ENCODE results near the gene TEX19.

TEX19 gene

DNA sequence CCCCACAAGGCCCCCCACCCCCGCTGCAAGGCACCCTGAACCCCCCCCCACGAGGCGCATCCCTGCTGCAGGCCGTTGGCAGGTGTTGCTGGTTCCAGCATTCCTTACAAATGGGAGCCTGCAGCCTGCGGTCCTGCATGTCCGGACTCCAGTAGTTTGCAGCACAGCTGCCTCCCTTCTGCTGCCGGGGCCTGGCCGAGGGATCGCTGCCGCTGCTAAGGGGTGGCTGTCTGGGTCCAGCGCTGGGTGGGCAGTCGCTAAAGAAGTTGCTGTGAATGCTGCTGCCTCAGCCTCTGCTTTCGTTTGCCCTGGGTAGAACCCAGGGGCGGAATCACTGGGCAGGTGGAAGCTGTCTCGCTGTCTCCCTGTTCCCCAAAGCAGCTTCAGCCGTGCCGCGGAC, 24.4 kb downstream of the TEX19 start:
- in situ Hi-C loops (cut with HindIII; ENCODE audit: low pct_ligation_motif_present, low sequenced_read_pairs) = no loop called here
- peaks cover 19% of the 10 kb centered on the region for H3K27me3 ChIP-seq (replicated peaks)
- TF ChIP-seq, protein P1, sequence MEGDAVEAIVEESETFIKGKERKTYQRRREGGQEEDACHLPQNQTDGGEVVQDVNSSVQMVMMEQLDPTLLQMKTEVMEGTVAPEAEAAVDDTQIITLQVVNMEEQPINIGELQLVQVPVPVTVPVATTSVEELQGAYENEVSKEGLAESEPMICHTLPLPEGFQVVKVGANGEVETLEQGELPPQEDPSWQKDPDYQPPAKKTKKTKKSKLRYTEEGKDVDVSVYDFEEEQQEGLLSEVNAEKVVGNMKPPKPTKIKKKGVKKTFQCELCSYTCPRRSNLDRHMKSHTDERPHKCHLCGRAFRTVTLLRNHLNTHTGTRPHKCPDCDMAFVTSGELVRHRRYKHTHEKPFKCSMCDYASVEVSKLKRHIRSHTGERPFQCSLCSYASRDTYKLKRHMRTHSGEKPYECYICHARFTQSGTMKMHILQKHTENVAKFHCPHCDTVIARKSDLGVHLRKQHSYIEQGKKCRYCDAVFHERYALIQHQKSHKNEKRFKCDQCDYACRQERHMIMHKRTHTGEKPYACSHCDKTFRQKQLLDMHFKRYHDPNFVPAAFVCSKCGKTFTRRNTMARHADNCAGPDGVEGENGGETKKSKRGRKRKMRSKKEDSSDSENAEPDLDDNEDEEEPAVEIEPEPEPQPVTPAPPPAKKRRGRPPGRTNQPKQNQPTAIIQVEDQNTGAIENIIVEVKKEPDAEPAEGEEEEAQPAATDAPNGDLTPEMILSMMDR (IDR thresholded peaks at IDR 0.05; ENCODE audit: low read depth, low read length, missing control alignments) = no peak

GRCh38 chr17:82384051-82384729, 25.1 kb downstream of the TEX19 start:
- peaks cover 19% of the 10 kb centered on the region for H3K27me3 ChIP-seq (replicated peaks)
- TF ChIP-seq, protein P1 (IDR thresholded peaks at IDR 0.05; ENCODE audit: low read depth, low read length, missing control alignments) = no peak
- no peak overlapping the region for H3K27ac ChIP-seq
- in situ Hi-C loops (cut with HindIII; ENCODE audit: low pct_ligation_motif_present, low sequenced_read_pairs) = no loop called here
- no peaks in the 10 kb centered on the region for H3K36me3 ChIP-seq (replicated peaks)
- no peak overlapping the region for H3K4me3 ChIP-seq (ENCODE audit: low read depth, low read length)
- DNase-seq = no peak

More for the DNA sequence above, 24.4 kb downstream of the TEX19 start:
- H3K27ac ChIP-seq = no peak overlapping the region
- DNase-seq = no peak
- H3K36me3 ChIP-seq (replicated peaks) = no peaks in the 10 kb centered on the region
- H3K4me3 ChIP-seq (ENCODE audit: low read depth, low read length) = no peak overlapping the region

GRCh38 chr17:82384730-82385481, 25.9 kb downstream of the TEX19 start:
- Histone ChIP-seq H3K27me3 (replicated peaks) (peaks cover 19% of the 10 kb centered on the region), H3K27ac (no peak overlapping the region), H3K36me3 (replicated peaks) (no peaks in the 10 kb centered on the region), H3K4me3 (ENCODE audit: low read depth, low read length) (no peak overlapping the region)
- TF ChIP-seq, protein P1 (IDR thresholded peaks at IDR 0.05; ENCODE audit: low read depth, low read length, missing control alignments) = no peak
- DNase-seq = peak; percentile 7
- in situ Hi-C loops (cut with HindIII; ENCODE audit: low pct_ligation_motif_present, low sequenced_read_pairs) = no loop called here

DNA sequence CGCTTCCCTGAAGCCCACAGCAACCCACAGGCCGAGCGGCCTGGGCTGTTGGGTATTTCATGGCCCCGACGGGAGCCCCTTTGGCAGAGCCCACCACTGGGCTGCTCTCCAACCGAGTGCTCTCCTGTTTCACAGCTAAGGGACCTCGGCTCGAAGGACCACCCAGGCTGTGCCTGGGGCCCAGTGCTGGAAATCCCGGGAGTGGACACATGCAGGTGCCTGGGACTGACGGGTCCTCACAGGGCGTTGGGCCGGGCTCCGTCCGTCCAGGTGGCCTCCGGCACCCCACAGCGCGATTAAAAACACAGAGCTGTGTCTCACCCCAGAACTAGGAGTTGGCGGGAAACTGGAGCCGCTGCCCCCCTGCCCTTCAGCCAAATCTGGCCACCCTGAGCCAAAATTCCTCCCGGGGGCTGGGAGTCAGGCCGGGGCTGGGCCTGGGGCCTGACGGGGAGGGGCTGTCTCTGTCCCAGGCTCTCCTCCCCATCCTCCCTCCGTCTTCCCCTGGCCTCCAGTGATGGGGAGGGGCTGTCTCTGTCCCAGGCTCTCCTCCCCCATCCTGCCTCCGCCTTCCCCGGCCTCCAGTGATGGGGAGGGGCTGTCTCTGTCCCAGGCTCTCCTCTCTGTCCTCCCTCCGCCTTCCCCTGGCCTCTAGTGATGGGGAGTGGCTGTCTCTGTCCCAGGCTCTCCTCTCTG, 26.7 kb downstream of the TEX19 start:
- no peak for DNase-seq
- H3K36me3 ChIP-seq (replicated peaks) = no peaks in the 10 kb centered on the region
- H3K4me3 ChIP-seq (ENCODE audit: low read depth, low read length) = no peak overlapping the region
- H3K27me3 ChIP-seq (replicated peaks) = peaks cover 19% of the 10 kb centered on the region
- TF ChIP-seq, protein P1 (IDR thresholded peaks at IDR 0.05; ENCODE audit: low read depth, low read length, missing control alignments) = no peak
- in situ Hi-C loops (cut with HindIII; ENCODE audit: low pct_ligation_motif_present, low sequenced_read_pairs) = no loop called here
- no peak overlapping the region for H3K27ac ChIP-seq

DNA sequence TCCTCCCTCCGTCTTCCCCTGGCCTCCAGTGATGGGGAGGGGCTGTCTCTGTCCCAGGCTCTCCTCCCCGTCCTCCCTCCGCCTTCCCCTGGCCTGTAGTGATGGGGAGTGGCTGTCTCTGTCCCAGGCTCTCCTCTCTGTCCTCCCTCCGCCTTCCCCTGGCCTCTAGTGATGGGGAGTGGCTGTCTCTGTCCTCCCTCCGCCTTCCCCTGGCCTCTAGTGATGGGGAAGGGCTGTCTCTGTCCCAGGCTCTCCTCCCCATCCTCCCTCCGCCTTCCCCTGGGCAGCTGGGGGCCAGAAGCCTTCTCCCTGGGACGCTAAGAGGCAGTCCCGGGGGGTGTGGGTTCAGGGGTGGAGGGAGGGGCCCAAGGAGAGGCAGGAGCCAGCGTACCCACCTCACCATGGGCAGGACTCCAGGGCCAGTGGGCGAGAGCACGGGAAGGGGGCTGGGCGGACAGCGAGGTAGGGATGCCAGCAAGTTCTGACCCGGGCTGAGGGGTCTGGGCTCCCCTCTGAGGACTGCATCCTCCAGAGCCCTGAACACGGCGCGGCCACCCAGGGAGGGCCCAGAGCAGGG, 27.3 kb downstream of the TEX19 start:
- no peak for DNase-seq
- Histone ChIP-seq H3K36me3 (replicated peaks) (no peaks in the 10 kb centered on the region), H3K27me3 (replicated peaks) (peaks cover 19% of the 10 kb centered on the region), H3K27ac (no peak overlapping the region), H3K4me3 (ENCODE audit: low read depth, low read length) (no peak overlapping the region)
- TF ChIP-seq, protein P1 (IDR thresholded peaks at IDR 0.05; ENCODE audit: low read depth, low read length, missing control alignments) = no peak
- in situ Hi-C loops (cut with HindIII; ENCODE audit: low pct_ligation_motif_present, low sequenced_read_pairs) = no loop called here

All from brain microvascular endothelial cell (primary cell).